HG03280 (cell line): Measurements from ENCODE around the gene CERKL.

Source experiments
- ATAC-seq: cut with Tn5 transposase; IDR thresholded peaks from one replicate; pipeline ENCODE4 v1.9.1; 2021; ENCODE audit warnings: mild to moderate bottlenecking, moderate library complexity; ENCODE audit not compliant: unreplicated experiment

Gene CERKL

GRCh38 chr2:181578829-181579228 is 78.1 kb downstream of the CERKL start:
- no peak for ATAC-seq

GRCh38 chr2:181576431-181576830 is 80.5 kb downstream of the CERKL start:
- no peak for ATAC-seq

DNA sequence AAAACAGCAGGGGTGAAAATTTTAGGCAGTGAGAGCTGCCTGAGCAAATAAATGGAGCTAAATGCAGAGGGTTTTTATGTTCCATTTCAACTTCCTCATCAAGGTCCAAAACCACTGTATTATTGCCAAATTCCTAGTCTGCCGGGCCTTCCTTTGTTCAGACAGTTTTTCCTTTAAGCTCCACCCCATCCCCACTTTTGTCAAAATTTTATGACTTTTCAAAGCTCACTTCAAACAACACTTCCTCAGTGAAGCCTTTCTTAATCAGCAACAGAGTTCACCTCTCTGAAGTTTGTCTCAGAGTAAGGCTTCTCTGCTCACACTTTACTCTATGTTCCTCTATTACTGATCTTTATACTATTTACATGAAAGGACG is 81.3 kb downstream of the CERKL start:
- no peak for ATAC-seq

DNA sequence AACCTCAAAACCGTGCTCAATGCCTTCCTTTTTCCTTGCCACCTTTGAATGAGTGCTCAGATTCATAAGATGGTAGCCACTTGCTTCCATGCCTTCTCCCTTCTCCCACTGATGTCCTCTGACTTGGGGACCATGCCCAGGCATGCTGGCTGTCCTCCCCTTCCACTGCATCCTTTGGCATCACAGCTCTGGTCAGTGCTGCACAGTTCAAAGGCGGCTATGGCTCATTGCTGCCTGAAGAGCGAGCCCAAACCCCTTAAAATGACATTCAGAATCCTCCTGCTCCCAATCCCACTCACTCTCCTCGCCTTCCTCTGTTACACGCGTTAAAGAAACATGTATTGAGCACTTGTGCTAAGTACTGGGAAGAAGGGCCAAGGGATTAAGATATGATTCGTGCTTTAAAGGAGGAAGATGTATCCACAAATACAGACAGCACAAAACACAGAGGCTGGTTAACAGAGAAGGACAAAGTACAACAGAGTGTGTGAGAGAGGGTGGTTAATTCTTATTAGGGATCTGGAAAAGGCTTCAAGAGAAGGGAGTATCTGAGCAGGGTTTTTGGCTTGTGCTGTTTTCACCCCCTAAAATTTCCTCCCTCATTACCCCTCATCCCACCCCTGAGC is 81.8 kb downstream of the CERKL start:
- no peak for ATAC-seq

GRCh38 chr2:181574321-181574720 is 82.6 kb downstream of the CERKL start:
- ATAC-seq, result no peak

DNA sequence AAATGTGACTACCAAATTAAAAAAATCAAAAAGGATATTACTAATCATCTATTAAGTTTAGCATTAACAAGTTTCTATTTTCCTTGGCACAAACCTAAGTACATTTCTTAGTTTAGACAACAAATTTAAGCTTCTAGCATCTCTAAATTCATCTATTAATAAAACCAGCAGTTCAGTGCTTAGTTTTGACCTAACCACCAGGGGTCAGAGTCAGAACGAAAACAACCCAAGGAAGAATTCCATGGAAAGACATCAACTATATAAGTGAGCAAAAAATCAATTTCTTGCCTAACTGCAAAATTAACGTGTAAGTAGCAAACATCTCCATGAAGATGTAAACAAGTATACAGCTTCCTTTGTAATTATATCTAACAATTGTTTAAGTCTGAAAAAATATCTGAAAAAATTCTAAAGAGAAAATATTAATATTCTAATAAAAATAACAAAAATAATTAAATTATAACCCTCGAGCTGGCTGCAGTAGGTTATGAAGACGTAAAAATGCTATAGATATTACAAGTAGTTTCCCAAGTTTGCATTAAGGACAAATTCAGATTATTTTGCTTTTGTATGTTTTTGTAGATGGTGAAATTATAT is 83.7 kb downstream of the CERKL start:
- no peak for ATAC-seq

GRCh38 chr2:181570833-181571661 is 85.9 kb downstream of the CERKL start:
- ATAC-seq, result no peak

GRCh38 chr2:181570059-181570458 is 86.8 kb downstream of the CERKL start:
- no peak for ATAC-seq

DNA sequence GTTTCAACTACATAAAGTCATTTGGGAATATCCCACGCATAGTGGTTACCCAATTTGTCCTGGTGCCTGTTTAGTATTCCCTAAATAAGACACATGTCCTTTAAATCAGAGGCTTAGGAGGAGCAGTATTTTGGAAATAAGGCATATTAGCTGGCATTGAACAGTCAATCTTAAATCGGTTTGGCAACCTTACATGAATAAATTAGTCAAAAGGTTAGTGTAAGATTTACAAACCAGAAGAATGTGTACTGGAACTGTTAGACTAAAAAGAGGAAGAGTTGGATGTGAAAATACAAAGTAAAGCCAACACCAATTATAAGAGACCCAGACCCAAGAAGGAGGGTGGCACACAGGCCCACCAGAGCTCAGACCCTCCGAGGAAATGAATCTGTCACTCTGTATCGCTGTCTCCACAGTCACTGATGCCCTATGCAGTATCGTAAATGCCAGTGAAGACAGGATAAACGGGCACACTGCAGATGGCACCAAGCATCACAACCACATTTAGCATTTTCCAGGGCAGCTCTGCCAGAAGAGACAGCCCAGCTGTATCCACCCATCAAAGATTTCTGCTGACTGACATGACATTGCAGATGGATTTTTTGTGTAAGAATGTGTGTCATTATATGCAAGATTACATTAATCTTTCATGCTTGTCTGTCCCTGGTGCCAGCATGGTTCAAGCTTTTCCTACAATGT is 90.4 kb downstream of the CERKL start:
- ATAC-seq, result no peak

GRCh38 chr2:181563101-181563692 is 93.7 kb downstream of the CERKL start:
- ATAC-seq, result no peak

DNA sequence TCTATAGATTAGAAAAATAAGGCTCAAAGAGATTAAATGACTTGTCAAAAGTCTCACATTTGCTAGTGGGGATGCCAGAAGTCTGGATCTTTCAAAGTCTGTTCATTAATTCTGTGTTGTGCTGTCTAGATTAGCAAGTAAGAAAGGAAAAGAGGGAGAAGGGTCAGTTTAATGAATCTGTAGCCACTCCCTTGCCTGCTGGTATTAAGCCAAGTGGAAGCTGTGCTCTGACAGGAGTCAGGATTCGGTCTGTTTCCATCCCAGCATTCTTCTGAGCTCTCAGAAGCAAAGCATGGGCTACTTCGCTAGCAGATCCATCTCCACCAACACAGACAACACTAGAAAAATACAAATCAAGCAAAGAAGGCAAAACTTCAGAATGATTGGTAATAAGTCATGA is 98.5 kb downstream of the CERKL start:
- ATAC-seq, result no peak

- ATAC-seq, result no peak
Observed at GRCh38 chr2:181554061-181554830, 102.7 kb downstream of the CERKL start.

DNA sequence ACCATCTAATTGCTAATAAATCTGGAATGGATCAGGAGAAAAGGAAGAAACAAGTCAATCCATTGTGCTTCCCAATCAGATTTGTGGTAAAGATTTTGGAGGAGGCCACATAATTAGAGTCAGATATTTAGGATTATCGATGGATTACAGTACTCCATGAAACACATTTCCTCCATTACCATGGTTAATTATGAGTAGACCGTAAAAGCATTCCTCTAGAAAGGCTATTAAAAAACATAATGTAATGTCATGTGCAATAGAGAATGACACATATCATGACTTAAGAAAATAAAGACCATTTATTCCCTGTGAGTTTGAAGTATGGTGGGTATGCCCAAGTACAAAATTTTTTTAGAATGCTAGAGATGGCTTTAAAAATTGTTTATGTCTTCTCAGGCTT is 103.7 kb downstream of the CERKL start:
- ATAC-seq, result no peak

DNA sequence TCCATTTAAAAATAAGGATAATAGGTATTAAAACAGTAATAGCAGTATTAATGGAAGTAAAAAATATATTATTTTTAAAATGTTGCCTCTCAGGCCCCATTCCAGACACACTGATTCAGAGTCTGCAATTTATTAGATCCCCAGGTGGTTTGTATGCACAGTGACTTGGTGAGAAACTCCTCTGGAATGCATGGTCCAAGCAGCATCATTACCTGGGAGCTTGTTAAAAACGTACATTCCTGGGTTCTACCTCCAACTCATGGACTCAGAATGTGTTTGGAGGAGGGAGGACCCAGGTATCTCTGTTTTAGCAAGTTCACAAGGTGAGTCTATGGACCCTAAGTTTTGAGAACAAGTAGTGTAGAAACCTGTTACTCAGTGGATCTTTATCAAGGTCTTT is 104.1 kb downstream of the CERKL start:
- ATAC-seq, result no peak

DNA sequence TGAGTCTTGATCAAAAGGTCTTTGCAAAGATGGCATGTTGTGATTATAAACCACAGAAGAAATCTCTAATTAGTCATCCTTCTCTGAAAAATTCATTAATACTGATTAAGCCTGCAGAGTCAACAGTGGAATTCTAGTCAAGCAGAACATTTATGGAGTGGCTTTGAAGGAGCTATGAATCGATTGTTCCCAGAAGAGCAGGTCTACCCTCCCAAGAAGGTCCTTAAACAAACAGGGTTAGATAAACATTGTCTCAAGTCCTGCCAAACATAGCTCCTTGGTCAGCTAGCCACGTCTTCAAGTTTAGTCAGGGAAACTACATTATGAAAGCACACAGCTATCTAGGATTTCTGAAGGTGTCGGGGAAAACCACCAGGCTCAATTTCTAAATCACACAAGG is 110.8 kb downstream of the CERKL start:
- ATAC-seq, result no peak

- no peak for ATAC-seq
Observed at GRCh38 chr2:181542170-181542569, 114.7 kb downstream of the CERKL start.

- ATAC-seq, result no peak
Observed at GRCh38 chr2:181540421-181540820, 116.5 kb downstream of the CERKL start.

GRCh38 chr2:181536730-181537129 is 120.2 kb downstream of the CERKL start:
- ATAC-seq, result no peak

DNA sequence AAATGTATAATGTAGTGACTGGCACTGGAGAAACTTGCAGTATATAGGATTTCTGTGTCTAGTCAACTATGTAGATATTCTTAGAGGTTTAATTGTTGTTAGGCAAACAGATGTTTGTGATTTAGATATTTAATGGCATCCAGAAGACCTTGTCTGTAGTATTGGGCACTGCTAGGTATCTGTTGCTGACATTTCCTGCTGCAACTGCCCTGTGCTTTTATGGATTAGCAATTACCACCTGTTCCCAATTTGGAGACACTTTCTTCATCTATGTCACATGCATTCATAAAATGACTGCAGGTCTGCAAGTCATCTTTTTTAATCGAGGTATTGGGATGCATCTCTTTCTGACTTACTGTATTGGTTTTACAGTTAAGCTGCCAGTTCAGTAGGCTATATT is 128.5 kb downstream of the CERKL start:
- no peak for ATAC-seq

DNA sequence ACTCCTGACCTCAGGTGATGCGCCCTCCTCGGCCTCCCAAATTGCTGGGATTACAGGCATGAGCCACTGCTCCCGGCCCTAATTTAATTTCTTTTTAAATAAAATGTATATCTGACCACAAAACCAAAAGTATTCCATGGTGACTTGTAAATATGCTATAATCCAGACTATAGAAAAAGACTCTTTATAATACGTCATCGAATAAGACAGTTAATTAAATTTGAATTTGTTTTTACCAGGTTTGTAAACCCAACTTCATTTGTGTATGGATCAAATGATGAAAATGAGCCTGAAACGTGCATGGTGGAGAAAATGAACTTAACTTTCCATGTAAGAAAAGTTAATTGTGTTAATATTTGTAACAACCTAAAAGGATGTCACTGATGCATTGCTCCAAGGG is 129.8 kb downstream of the CERKL start:
- no peak for ATAC-seq

DNA sequence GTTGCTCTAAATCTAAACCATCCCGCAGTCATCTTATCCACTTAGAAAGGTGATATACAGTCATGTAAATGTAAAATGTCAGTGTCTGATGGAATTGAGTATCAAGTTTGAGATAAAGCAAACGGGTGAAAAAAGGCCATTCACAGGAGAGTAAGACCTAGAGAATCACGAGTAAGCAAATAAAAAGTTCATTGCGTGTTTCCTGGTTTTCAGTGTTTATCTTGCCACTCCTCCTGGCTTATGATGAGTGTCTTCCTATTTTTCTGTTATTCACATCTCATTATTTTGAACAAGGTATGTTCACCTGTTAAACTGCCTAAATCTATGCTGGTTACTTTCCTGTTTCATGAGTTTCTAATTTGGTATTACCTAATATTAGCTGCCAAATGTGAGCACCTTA is 130.9 kb downstream of the CERKL start:
- ATAC-seq, result no peak
